SU-DHL-6 (cell line): ENCODE results near the gene KIRREL1.

Source experiments
- EZH2phosphoT487 ChIP-seq: fragments of 200-600 bp; sonication (generic), shearing (Covaris generic); conservative IDR thresholded peaks from 2 replicates; pipeline ENCODE4 v1.6.1; 2018; ENCODE audit warnings: mild to moderate bottlenecking, antibody characterized with exemption, low read length, moderate library complexity, mixed read lengths
- TF ChIP-seq, protein P1 (sequence below): fragments of 200-600 bp; sonication (generic); IDR thresholded peaks from one replicate; pipeline ENCODE4 v1.5.1; 2017; ENCODE audit warnings: antibody characterized with exemption, mild to moderate bottlenecking, low read length, moderate library complexity; ENCODE audit not compliant: insufficient read depth, poor library complexity, severe bottlenecking

DNA sequence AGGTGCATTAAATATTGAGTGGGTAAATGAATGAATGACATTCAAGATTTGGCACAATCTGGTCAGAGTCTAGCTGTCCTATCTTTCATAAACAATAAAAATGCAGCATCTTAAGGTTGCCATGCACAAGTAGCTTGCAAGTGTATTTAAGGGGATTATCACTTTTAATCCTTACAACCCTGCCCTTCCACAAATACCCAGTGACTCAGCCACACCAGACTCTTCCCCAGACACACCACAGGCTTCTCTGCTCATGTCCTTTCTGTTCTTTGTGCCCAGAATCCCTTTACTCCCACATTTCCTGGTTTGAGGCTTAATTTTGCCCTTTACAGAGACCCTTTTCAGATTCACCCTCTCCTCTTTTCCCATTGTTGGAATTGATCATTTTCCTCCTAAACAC is 59.8 kb downstream of the KIRREL1 start:
- TF ChIP-seq, protein P1, sequence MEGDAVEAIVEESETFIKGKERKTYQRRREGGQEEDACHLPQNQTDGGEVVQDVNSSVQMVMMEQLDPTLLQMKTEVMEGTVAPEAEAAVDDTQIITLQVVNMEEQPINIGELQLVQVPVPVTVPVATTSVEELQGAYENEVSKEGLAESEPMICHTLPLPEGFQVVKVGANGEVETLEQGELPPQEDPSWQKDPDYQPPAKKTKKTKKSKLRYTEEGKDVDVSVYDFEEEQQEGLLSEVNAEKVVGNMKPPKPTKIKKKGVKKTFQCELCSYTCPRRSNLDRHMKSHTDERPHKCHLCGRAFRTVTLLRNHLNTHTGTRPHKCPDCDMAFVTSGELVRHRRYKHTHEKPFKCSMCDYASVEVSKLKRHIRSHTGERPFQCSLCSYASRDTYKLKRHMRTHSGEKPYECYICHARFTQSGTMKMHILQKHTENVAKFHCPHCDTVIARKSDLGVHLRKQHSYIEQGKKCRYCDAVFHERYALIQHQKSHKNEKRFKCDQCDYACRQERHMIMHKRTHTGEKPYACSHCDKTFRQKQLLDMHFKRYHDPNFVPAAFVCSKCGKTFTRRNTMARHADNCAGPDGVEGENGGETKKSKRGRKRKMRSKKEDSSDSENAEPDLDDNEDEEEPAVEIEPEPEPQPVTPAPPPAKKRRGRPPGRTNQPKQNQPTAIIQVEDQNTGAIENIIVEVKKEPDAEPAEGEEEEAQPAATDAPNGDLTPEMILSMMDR: no peak
- TF ChIP-seq EZH2phosphoT487: no peak
